Endothelial cell of umbilical vein (primary cell): ENCODE measurements around the gene ADGRL3. TPM values are rescaled to one million over a fixed set of nuclear protein-coding genes. Genes with fewer than 3 reads are reported as not detected.

Experiments
- BruUV-seq: library from RNA; stranded (reverse); fragments of 400-500 nt; replicated peaks from 2 replicates; lab custom pipeline; 2021; lab: Mats Ljungman, UMichigan
- CTCF ChIA-PET: fragments of 300-600, 350-600 bp; sonication (Branson Sonifier 250); formaldehyde crosslinking; loops from one replicate; lab custom pipeline; 2021; ENCODE audit warnings: antibody characterized with exemption, inconsistent platforms; lab: Charles Lee
- POLR2A ChIA-PET: fragments of 300-600, 350-600 bp; sonication (Branson Sonifier 250); formaldehyde crosslinking; loops from one replicate; lab custom pipeline; 2021; ENCODE audit warnings: antibody characterized with exemption, inconsistent platforms; lab: Charles Lee
- DNase-seq: peaks from one replicate; pipeline ENCODE4 v3.0.0-alpha.2; 2011; ENCODE audit warnings: low read depth, low spot score
- FAIRE-seq: peaks from 2 replicates; lab custom pipeline; 2011; peaks lifted over from hg19 to GRCh38; lab: Jason Lieb, UNC
- H2AFZ ChIP-seq: 2 replicates; pipeline ENCODE4 v1.6.0; 2012; ENCODE audit warnings: low read depth, low read length, control low read depth, inconsistent platforms
- H3K27ac ChIP-seq: 2 replicates; pipeline ENCODE4 v1.5.1; 2011; ENCODE audit warnings: low read depth, mild to moderate bottlenecking, control low read depth, low read length, moderate library complexity; ENCODE audit not compliant: insufficient read depth
- H3K27me3 ChIP-seq, 2 experiments: 2 replicates each; pipeline versions ENCODE4 v1.6.0 to v1.6.1; 2011; ENCODE audit warnings: low read length in 2 of 2, mixed read lengths in 1 of 2; ENCODE audit not compliant: control insufficient read depth in 2 of 2, insufficient read depth in 2 of 2
- H3K36me3 ChIP-seq, 2 experiments: 2 replicates in 1 of 2; 3 replicates in 1 of 2; pipeline ENCODE4 v1.5.1; 2011; ENCODE audit warnings: low read length in 2 of 2, mild to moderate bottlenecking in 1 of 2, moderate library complexity in 1 of 2; ENCODE audit not compliant: control insufficient read depth in 2 of 2, insufficient read depth in 2 of 2; ENCODE audit errors: extremely low read depth in 1 of 2
- H3K4me1 ChIP-seq: 3 replicates; pipeline ENCODE4 v1.5.1; 2011; ENCODE audit warnings: mild to moderate bottlenecking, low read length; ENCODE audit not compliant: control insufficient read depth, insufficient read depth; ENCODE audit errors: extremely low read depth
- H3K4me2 ChIP-seq: 2 replicates; pipeline ENCODE4 v1.6.1; 2011; ENCODE audit warnings: low read length, control low read depth, mixed read lengths; ENCODE audit not compliant: insufficient read depth
- H3K4me3 ChIP-seq, 3 experiments: fragments of 200-600 bp in 1 of 3; sonication (generic), shearing (Covaris generic) in 1 of 3; replicated peaks in 1 of 3; 2 replicates each; pipeline ENCODE4 v1.5.1; 2011 to 2016; ENCODE audit warnings: control low read depth in 3 of 3, low read length in 3 of 3, mild to moderate bottlenecking in 2 of 3, inconsistent platforms in 1 of 3, low read depth in 1 of 3, moderate library complexity in 1 of 3; ENCODE audit not compliant: insufficient read depth in 1 of 3
- H3K79me2 ChIP-seq: 2 replicates; pipeline ENCODE4 v1.6.0; 2012; ENCODE audit warnings: low read length, inconsistent platforms; ENCODE audit not compliant: control insufficient read depth, insufficient read depth
- H3K9ac ChIP-seq: replicated peaks from 2 replicates; pipeline ENCODE3; 2011; ENCODE audit warnings: low read length, control low read depth; ENCODE audit not compliant: insufficient read depth; ENCODE audit errors: extremely low read depth
- H3K9me1 ChIP-seq: replicated peaks from 3 replicates; pipeline ENCODE4 v1.6.0; 2011; ENCODE audit warnings: mild to moderate bottlenecking, low read length; ENCODE audit not compliant: control insufficient read depth, insufficient read depth; ENCODE audit errors: extremely low read depth
- H3K9me3 ChIP-seq: replicated peaks from 2 replicates; pipeline ENCODE4 v1.5.1; 2012; ENCODE audit warnings: low read length, inconsistent platforms; ENCODE audit not compliant: control insufficient read depth, insufficient read depth
- H4K20me1 ChIP-seq: replicated peaks from 2 replicates; pipeline ENCODE3; 2011; ENCODE audit warnings: mild to moderate bottlenecking, low read length; ENCODE audit not compliant: control insufficient read depth, insufficient read depth; ENCODE audit errors: extremely low read depth
- EZH2 ChIP-seq: IDR thresholded peaks from 2 replicates; pipeline ENCODE4 v1.6.1; 2012; ENCODE audit warnings: borderline replicate concordance, low read depth, mild to moderate bottlenecking, moderate library complexity, low read length, inconsistent platforms; ENCODE audit not compliant: severe bottlenecking
- FOS ChIP-seq: IDR thresholded peaks from 2 replicates; pipeline ENCODE4 v1.6.1; 2011; ENCODE audit warnings: mild to moderate bottlenecking, low read length, moderate library complexity, borderline replicate concordance; ENCODE audit not compliant: insufficient read depth
- GATA2 ChIP-seq: IDR thresholded peaks from 2 replicates; pipeline ENCODE4 v1.7.0; 2011; ENCODE audit warnings: low read depth, mild to moderate bottlenecking, moderate library complexity, mixed read lengths, low read length; ENCODE audit not compliant: insufficient read length, insufficient read depth
- JUN ChIP-seq: IDR thresholded peaks from 2 replicates; pipeline ENCODE4 v1.6.1; 2011; ENCODE audit warnings: borderline replicate concordance, low read depth; ENCODE audit not compliant: insufficient read length, insufficient read depth
- MAX ChIP-seq: IDR thresholded peaks from 2 replicates; pipeline ENCODE4 v1.6.1; 2011; ENCODE audit not compliant: insufficient read depth, insufficient read length
- MYC ChIP-seq: IDR thresholded peaks from one replicate; pipeline ENCODE4 v1.6.1; 2011; ENCODE audit warnings: mild to moderate bottlenecking, low read depth, low read length
- POLR2A ChIP-seq: IDR thresholded peaks from 2 replicates; pipeline ENCODE4 v1.6.1; 2012; ENCODE audit warnings: low read depth, mild to moderate bottlenecking, control low read depth, low read length
- POLR2AphosphoS5 ChIP-seq: IDR thresholded peaks from 2 replicates; pipeline ENCODE4 v1.6.1; 2012; ENCODE audit warnings: low read depth, mild to moderate bottlenecking, control low read depth, low read length, moderate library complexity; ENCODE audit not compliant: insufficient read depth
- dilution Hi-C: fragments of 300-500 bp; cut with MboI; formaldehyde crosslinking; loops from one replicate; pipeline ENCODE4 v1.15.0; 2019; ENCODE audit warnings: low sequenced_read_pairs; ENCODE audit not compliant: extremely low pct_ligation_motif_present
- intact Hi-C: fragments of 100-400 bp; cut with micrococcal nuclease; formaldehyde crosslinking; loops from one replicate; pipeline ENCODE4 v1.10.0; 2022
- polyA plus RNA-seq, 4 experiments: library from polyadenylated mRNA; depleted of rRNA in 3 of 4; stranded (reverse) in 3 of 4; unstranded in 1 of 4; fragments of >200 nt; gene quantifications; 2 replicates each; pipeline versions ENCODE4 v1.2.1 to v1.2.3, GENCODE V29; 2011 to 2012; ENCODE audit warnings: missing spikeins in 1 of 4
- total RNA-seq: library from RNA; stranded (reverse); gene quantifications from 2 replicates; pipeline ENCODE4 v1.2.3, GENCODE V29; 2021
- TF ChIP-seq, protein P1 (sequence below), 2 donors: IDR thresholded peaks; 1 replicate in 1 of 2; 2 replicates in 1 of 2; pipeline ENCODE4 v1.5.1; 2011; ENCODE audit warnings: low read length in 2 of 2, mild to moderate bottlenecking in 2 of 2, moderate library complexity in 2 of 2, control low read depth in 1 of 2, inconsistent platforms in 1 of 2, low read depth in 1 of 2; ENCODE audit not compliant: insufficient read depth in 1 of 2; ENCODE audit errors: extremely low read depth in 1 of 2

The ADGRL3 gene
- total and polyA plus RNA-seq, 2 donors (not counting 3 experiments of a cell fraction or from before 2014, with no cell fraction given), result not detected

DNA sequence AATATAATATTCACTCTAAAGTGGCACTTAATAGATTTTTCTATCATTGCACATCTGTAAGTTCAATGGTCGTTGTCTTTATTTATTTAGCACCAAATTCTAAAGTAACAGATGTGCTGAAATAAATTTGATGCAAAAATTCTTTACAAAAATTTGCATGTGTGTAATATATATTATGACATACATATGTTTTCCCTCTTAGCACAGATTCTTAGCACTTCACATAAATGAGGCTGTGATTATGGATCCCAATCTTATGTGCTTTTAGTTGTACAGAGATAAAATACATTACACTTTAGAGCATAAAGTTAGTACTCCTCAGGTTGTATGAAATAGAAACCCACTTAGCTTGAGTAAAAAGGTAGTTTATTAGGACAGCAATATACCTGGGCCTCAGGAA is 915.1 kb downstream of the ADGRL3 start:
- no peak overlapping the region for H2AFZ ChIP-seq
- no peak overlapping the region for H3K4me2 ChIP-seq
- H3K9me3 ChIP-seq, result no peaks in the 10 kb centered on the region
- no peak overlapping the region for H3K9ac ChIP-seq
- no peak overlapping the region for H3K27ac ChIP-seq
- BruUV-seq, result no TSS peak
- H3K4me3 ChIP-seq, result no peak overlapping the region
- H3K79me2 ChIP-seq, result no peaks in the 10 kb centered on the region
- FAIRE-seq (no peak), DNase-seq (no peak)
- TF ChIP-seq POLR2A (no peak), FOS (no peak), JUN (no peak), POLR2AphosphoS5 (no peak)
- H3K36me3 ChIP-seq, result no peaks in the 10 kb centered on the region
- no peaks in the 10 kb centered on the region for H3K4me1 ChIP-seq
- intact Hi-C loops, result no loop called here
- H3K27me3 ChIP-seq, result no peaks in the 10 kb centered on the region
- no peaks in the 10 kb centered on the region for H4K20me1 ChIP-seq
- POLR2A ChIA-PET, result no interaction called here
- H3K9me1 ChIP-seq, result no peaks in the 10 kb centered on the region
- CTCF ChIA-PET, result no interaction called here
- dilution Hi-C loops, result no loop called here

- H3K27ac ChIP-seq, result no peak overlapping the region
- POLR2A ChIA-PET, result no interaction called here
- no peaks in the 10 kb centered on the region for H3K27me3 ChIP-seq
- no peak overlapping the region for H3K4me3 ChIP-seq
- H4K20me1 ChIP-seq, result no peaks in the 10 kb centered on the region
- no peak overlapping the region for H2AFZ ChIP-seq
- FAIRE-seq (no peak), DNase-seq (no peak)
- TF ChIP-seq MYC (no peak), EZH2 (no peak), POLR2A (no peak), JUN (no peak), POLR2AphosphoS5 (no peak), MAX (no peak), FOS (no peak), GATA2 (no peak)
- TF ChIP-seq, protein P1, sequence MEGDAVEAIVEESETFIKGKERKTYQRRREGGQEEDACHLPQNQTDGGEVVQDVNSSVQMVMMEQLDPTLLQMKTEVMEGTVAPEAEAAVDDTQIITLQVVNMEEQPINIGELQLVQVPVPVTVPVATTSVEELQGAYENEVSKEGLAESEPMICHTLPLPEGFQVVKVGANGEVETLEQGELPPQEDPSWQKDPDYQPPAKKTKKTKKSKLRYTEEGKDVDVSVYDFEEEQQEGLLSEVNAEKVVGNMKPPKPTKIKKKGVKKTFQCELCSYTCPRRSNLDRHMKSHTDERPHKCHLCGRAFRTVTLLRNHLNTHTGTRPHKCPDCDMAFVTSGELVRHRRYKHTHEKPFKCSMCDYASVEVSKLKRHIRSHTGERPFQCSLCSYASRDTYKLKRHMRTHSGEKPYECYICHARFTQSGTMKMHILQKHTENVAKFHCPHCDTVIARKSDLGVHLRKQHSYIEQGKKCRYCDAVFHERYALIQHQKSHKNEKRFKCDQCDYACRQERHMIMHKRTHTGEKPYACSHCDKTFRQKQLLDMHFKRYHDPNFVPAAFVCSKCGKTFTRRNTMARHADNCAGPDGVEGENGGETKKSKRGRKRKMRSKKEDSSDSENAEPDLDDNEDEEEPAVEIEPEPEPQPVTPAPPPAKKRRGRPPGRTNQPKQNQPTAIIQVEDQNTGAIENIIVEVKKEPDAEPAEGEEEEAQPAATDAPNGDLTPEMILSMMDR (IDR thresholded peaks at IDR 0.05; ENCODE audit: extremely low read depth in 1 of 2, insufficient read depth in 1 of 2, low read depth in 1 of 2, low read length in 2 of 2), result no peak
- no peaks in the 10 kb centered on the region for H3K4me1 ChIP-seq
- BruUV-seq, result no TSS peak
- H3K4me2 ChIP-seq, result no peak overlapping the region
- no peaks in the 10 kb centered on the region for H3K36me3 ChIP-seq
- H3K9me3 ChIP-seq, result no peaks in the 10 kb centered on the region
- H3K9ac ChIP-seq, result no peak overlapping the region
- dilution Hi-C loops (no loop called here), intact Hi-C loops (no loop called here)
- H3K9me1 ChIP-seq, result no peaks in the 10 kb centered on the region
- CTCF ChIA-PET, result no interaction called here
- H3K79me2 ChIP-seq, result no peaks in the 10 kb centered on the region
These were observed 917.8 kb downstream of the ADGRL3 start for GRCh38 chr4:62117886-62118285.
